KMS-11 (cell line): ENCODE data around the gene TMEM253.

ENCODE experiments used
- H2AFZ ChIP-seq: fragments of 200-600 bp; sonication (generic); 2 replicates; pipeline ENCODE4 v1.6.1; 2016; ENCODE audit warnings: antibody characterized with exemption, mixed run types, low read depth
- H3K27ac ChIP-seq: fragments of 200-600 bp; sonication (generic); 2 replicates; pipeline ENCODE4 v1.6.1; 2016; ENCODE audit warnings: mild to moderate bottlenecking, mixed run types
- H3K27me3 ChIP-seq: fragments of 200-600 bp; sonication (generic); 2 replicates; pipeline ENCODE4 v1.6.1; 2017; ENCODE audit warnings: mild to moderate bottlenecking, low read depth, mixed run types, moderate library complexity; ENCODE audit not compliant: insufficient read depth
- H3K36me3 ChIP-seq: fragments of 200-600 bp; sonication (generic); 2 replicates; pipeline ENCODE4 v1.6.1; 2017; ENCODE audit warnings: mild to moderate bottlenecking, mixed run types; ENCODE audit not compliant: insufficient read depth
- H3K4me1 ChIP-seq: fragments of 200-600 bp; sonication (generic); 2 replicates; pipeline ENCODE4 v1.6.1; 2016; ENCODE audit warnings: mild to moderate bottlenecking, low read depth, mixed run types; ENCODE audit not compliant: poor library complexity, severe bottlenecking
- H3K4me2 ChIP-seq: fragments of 200-600 bp; sonication (generic); 2 replicates; pipeline ENCODE4 v1.7.0; 2016; ENCODE audit warnings: mild to moderate bottlenecking, mixed run types
- H3K4me3 ChIP-seq: fragments of 200-600 bp; sonication (generic); IDR thresholded peaks from 2 replicates; pipeline ENCODE4 v1.6.1; 2017; ENCODE audit warnings: low read depth, low read length, mixed read lengths; ENCODE audit not compliant: insufficient read depth
- H3K79me2 ChIP-seq: fragments of 200-600 bp; sonication (generic); 2 replicates; pipeline ENCODE4 v1.6.1; 2016; ENCODE audit warnings: low read depth, mixed run types; ENCODE audit not compliant: insufficient read depth
- H3K9ac ChIP-seq: fragments of 200-600 bp; sonication (generic); 2 replicates; pipeline ENCODE4 v1.6.1; 2016; ENCODE audit warnings: mild to moderate bottlenecking, mixed run types
- H4K20me1 ChIP-seq: fragments of 200-600 bp; sonication (generic); 2 replicates; pipeline ENCODE4 v1.6.1; 2016; ENCODE audit warnings: mild to moderate bottlenecking, mixed run types; ENCODE audit not compliant: insufficient read depth
- CTCF ChIP-seq: fragments of 200-600 bp; sonication (generic); conservative IDR thresholded peaks from 2 replicates; pipeline ENCODE4 v1.6.1; 2017; ENCODE audit warnings: low read depth, mild to moderate bottlenecking, antibody characterized with exemption, low read length, moderate library complexity, mixed read lengths

TMEM253 gene

GRCh38 chr14:21078287-21078686, 22.6 kb upstream of the TMEM253 start:
- Histone ChIP-seq H3K9ac (no peak overlapping the region), H2AFZ (no peak overlapping the region), H4K20me1 (no peaks in the 10 kb centered on the region), H3K4me3 (no peak overlapping the region), H3K36me3 (no peaks in the 10 kb centered on the region), H3K79me2 (no peaks in the 10 kb centered on the region), H3K27ac (no peak overlapping the region), H3K4me1 (no peaks in the 10 kb centered on the region), H3K4me2 (no peak overlapping the region), H3K27me3 (no peaks in the 10 kb centered on the region)
- TF ChIP-seq CTCF: no peak

GRCh38 chr14:21078726-21079125, 22.1 kb upstream of the TMEM253 start:
- no peak overlapping the region for H3K9ac ChIP-seq
- no peaks in the 10 kb centered on the region for H3K27me3 ChIP-seq
- H3K4me3 ChIP-seq: no peak overlapping the region
- TF ChIP-seq CTCF: no peak
- H3K4me1 ChIP-seq: no peaks in the 10 kb centered on the region
- H4K20me1 ChIP-seq: no peaks in the 10 kb centered on the region
- H3K79me2 ChIP-seq: no peaks in the 10 kb centered on the region
- no peak overlapping the region for H3K27ac ChIP-seq
- no peak overlapping the region for H2AFZ ChIP-seq
- H3K36me3 ChIP-seq: no peaks in the 10 kb centered on the region
- no peak overlapping the region for H3K4me2 ChIP-seq

GRCh38 chr14:21081521-21082142, 19.2 kb upstream of the TMEM253 start:
- TF ChIP-seq CTCF: no peak
- H2AFZ ChIP-seq: no peak overlapping the region
- H3K36me3 ChIP-seq: no peaks in the 10 kb centered on the region
- no peak overlapping the region for H3K9ac ChIP-seq
- H3K4me3 ChIP-seq: no peak overlapping the region
- no peaks in the 10 kb centered on the region for H4K20me1 ChIP-seq
- no peaks in the 10 kb centered on the region for H3K4me1 ChIP-seq
- H3K4me2 ChIP-seq: no peak overlapping the region
- H3K79me2 ChIP-seq: no peaks in the 10 kb centered on the region
- H3K27ac ChIP-seq: no peak overlapping the region
- no peaks in the 10 kb centered on the region for H3K27me3 ChIP-seq

- Histone ChIP-seq H3K27me3 (no peaks in the 10 kb centered on the region), H4K20me1 (no peaks in the 10 kb centered on the region), H2AFZ (no peak overlapping the region), H3K4me3 (no peak overlapping the region), H3K9ac (no peak overlapping the region), H3K4me1 (no peaks in the 10 kb centered on the region), H3K36me3 (no peaks in the 10 kb centered on the region), H3K27ac (no peak overlapping the region), H3K4me2 (no peak overlapping the region), H3K79me2 (no peaks in the 10 kb centered on the region)
- no peak for TF ChIP-seq CTCF
Observed at GRCh38 chr14:21083565-21084325, 17.1 kb upstream of the TMEM253 start.
